HS-27A (cell line): ENCODE measurements around the gene RAB3C.

Source experiments
- DNase-seq: peaks from one replicate; pipeline ENCODE4 v3.0.0-alpha.2; 2012; ENCODE audit warnings: low read depth, missing footprints

Gene RAB3C

GRCh38 chr5:58773744-58774441 is 191.0 kb downstream of the RAB3C start:
- DNase-seq, result no peak

- DNase-seq, result no peak
Measured at GRCh38 chr5:58774937-58775336, 192.1 kb downstream of the RAB3C start.

- no peak for DNase-seq
Measured at GRCh38 chr5:58775701-58776262, 192.9 kb downstream of the RAB3C start.

- no peak for DNase-seq
Measured at GRCh38 chr5:58776559-58776958, 193.7 kb downstream of the RAB3C start.

- DNase-seq, result no peak
Measured at GRCh38 chr5:58778888-58779287, 196.0 kb downstream of the RAB3C start.

GRCh38 chr5:58786035-58786434 is 203.2 kb downstream of the RAB3C start:
- no peak for DNase-seq

- DNase-seq, result no peak
Measured at GRCh38 chr5:58786711-58787303, 203.9 kb downstream of the RAB3C start.

- no peak for DNase-seq
Measured at GRCh38 chr5:58787987-58788386, 205.1 kb downstream of the RAB3C start.

GRCh38 chr5:58793888-58794657 is 211.2 kb downstream of the RAB3C start:
- no peak for DNase-seq

- DNase-seq, result no peak
Measured at GRCh38 chr5:58794875-58795274, 212.0 kb downstream of the RAB3C start.

GRCh38 chr5:58795327-58795726 is 212.5 kb downstream of the RAB3C start:
- DNase-seq, result no peak

GRCh38 chr5:58797021-58797420 is 214.1 kb downstream of the RAB3C start:
- no peak for DNase-seq

GRCh38 chr5:58800356-58800755 is 217.5 kb downstream of the RAB3C start:
- no peak for DNase-seq

- DNase-seq, result no peak
Measured at GRCh38 chr5:58800861-58801540, 218.1 kb downstream of the RAB3C start.

GRCh38 chr5:58803056-58803455 is 220.2 kb downstream of the RAB3C start:
- DNase-seq, result no peak

- no peak for DNase-seq
Measured at GRCh38 chr5:58804291-58804690, 221.4 kb downstream of the RAB3C start.

- no peak for DNase-seq
Measured at GRCh38 chr5:58810086-58810485, 227.2 kb downstream of the RAB3C start.

GRCh38 chr5:58813855-58814254 is 231.0 kb downstream of the RAB3C start:
- DNase-seq, result no peak

- DNase-seq, result no peak
Measured at GRCh38 chr5:58816181-58816731, 233.4 kb downstream of the RAB3C start.

GRCh38 chr5:58818465-58818864 is 235.6 kb downstream of the RAB3C start:
- DNase-seq, result no peak

GRCh38 chr5:58825441-58825840 is 242.6 kb downstream of the RAB3C start:
- no peak for DNase-seq

GRCh38 chr5:58825899-58826298 is 243.0 kb downstream of the RAB3C start:
- DNase-seq, result no peak
